Sigmoid colon (tissue), 7 donors: ENCODE data around the gene PSG1. TPM values are rescaled to one million over a fixed set of nuclear protein-coding genes. Genes with fewer than 3 reads are reported as not detected.
"Not testable (repeated sequence)": the region's sequence is repeated elsewhere in the genome, so short reads cannot be mapped to it uniquely, and the experiment has no call there.

Source experiments
- DNase-seq: peaks from one replicate; pipeline ENCODE4 v3.0.0-alpha.2; 2019
- H3K27ac ChIP-seq, 4 donors: fragments of 200-600 bp; sonication (generic); one replicate each; pipeline ENCODE4 v1.5.1; 2016 to 2019; ENCODE audit warnings: mild to moderate bottlenecking in 1 of 4
- H3K27me3 ChIP-seq, 3 donors: fragments of 200-600 bp; sonication (generic); one replicate each; pipeline ENCODE4 v1.5.1; 2019; ENCODE audit warnings: mild to moderate bottlenecking in 1 of 3
- H3K36me3 ChIP-seq, 4 donors: fragments of 200-600 bp; sonication (generic); one replicate each; pipeline ENCODE4 v1.5.1; 2016 to 2019
- H3K4me1 ChIP-seq, 4 donors: fragments of 200-600 bp; sonication (generic); one replicate each; pipeline ENCODE4 v1.5.1; 2017 to 2019
- H3K4me3 ChIP-seq, 4 donors: fragments of 200-600 bp; sonication (generic); one replicate each; pipeline ENCODE4 v1.5.1; 2017 to 2019; ENCODE audit warnings: mild to moderate bottlenecking in 2 of 4, moderate library complexity in 1 of 4
- H3K9me3 ChIP-seq, 4 donors: fragments of 200-600 bp in 3 of 4; sonication (generic) in 3 of 4; one replicate each; pipeline versions ENCODE4 v1.5.1 to v1.6.1; 2013 to 2019
- EP300 ChIP-seq, 4 donors: sonication (generic); formaldehyde crosslinking; IDR thresholded peaks; one replicate each; pipeline ENCODE4 v1.6.1; 2017; ENCODE audit warnings: antibody characterized with exemption in 4 of 4
- POLR2A ChIP-seq, 2 donors: fragments of 450-650 bp; IDR thresholded peaks; one replicate each; pipeline ENCODE4 v1.6.1; 2016; ENCODE audit warnings: antibody characterized with exemption in 2 of 2, mild to moderate bottlenecking in 2 of 2, moderate library complexity in 2 of 2
- POLR2AphosphoS5 ChIP-seq, 4 donors: sonication (generic); formaldehyde crosslinking; IDR thresholded peaks; one replicate each; pipeline ENCODE4 v1.6.1; 2017; ENCODE audit warnings: antibody characterized with exemption in 4 of 4
- WGBS, 2 donors: extraction: QIAGEN DNeasy Blood & Tissue Kit; methylation state at CpG; one replicate each; pipeline ENCODE4 v1.1.7; 2013; 5-methylcytosine and 5-hydroxymethylcytosine counted together
- intact Hi-C: fragments of 100-400 bp; cut with DNase I; formaldehyde crosslinking; loops from one replicate; pipeline ENCODE4 v1.15.1; 2023
- polyA plus RNA-seq, 3 donors: library from polyadenylated mRNA; stranded (reverse); fragments of 200-250 nt; gene quantifications; one replicate each; pipeline ENCODE4 v1.2.3, GENCODE V29; 2013
- total RNA-seq, 4 donors: library from RNA; depleted of rRNA; stranded (reverse); fragments of >200 nt; gene quantifications; one replicate each; pipeline ENCODE4 v1.1.0, GENCODE V29; 2016
- TF ChIP-seq, protein P1 (sequence below), 4 experiments: fragments of 450-650 bp in 3 of 4; fragments of 200-600 bp in 1 of 4; IDR thresholded peaks; one replicate each; pipeline ENCODE4 v1.5.1; 2016 to 2019; ENCODE audit warnings: antibody characterized with exemption in 4 of 4, mild to moderate bottlenecking in 3 of 4, moderate library complexity in 2 of 4
- donor health status: healthy with polysubstance abuse.
- donor health status: Bipolar disorder and iron deficiency.
- donor health status: healthy.

Gene PSG1
- total and polyA plus RNA-seq, 7 donors = not detected

DNA sequence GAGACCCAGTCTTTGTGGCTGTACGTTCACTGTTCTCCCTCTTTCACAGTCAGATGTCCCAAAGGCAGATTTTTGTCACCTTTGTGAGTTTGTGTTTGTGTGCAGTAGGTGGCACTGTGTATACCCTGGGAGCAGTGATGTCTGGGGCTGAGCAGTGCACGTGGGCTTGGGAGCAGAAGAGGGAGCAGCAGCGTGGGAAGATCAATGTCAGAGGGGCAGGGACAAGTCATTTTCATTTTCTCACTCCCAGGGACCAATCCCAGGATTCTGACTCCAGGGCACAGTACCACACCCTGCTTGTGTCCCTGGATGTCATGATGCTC is 40.2 kb upstream of the PSG1 start:
- Histone ChIP-seq H3K4me1 (no peaks in the 10 kb centered on the region), H3K9me3 (no peaks in the 10 kb centered on the region), H3K4me3 (no peak overlapping the region), H3K27me3 (no peaks in the 10 kb centered on the region), H3K36me3 (no peaks in the 10 kb centered on the region), H3K27ac (no peak overlapping the region)
- no peak for DNase-seq
- TF ChIP-seq EP300 (IDR thresholded peaks at IDR 0.05) = no peak
- no peak for TF ChIP-seq POLR2AphosphoS5 (IDR thresholded peaks at IDR 0.05)
- no peak for TF ChIP-seq POLR2A (IDR thresholded peaks at IDR 0.05)
- TF ChIP-seq, protein P1, sequence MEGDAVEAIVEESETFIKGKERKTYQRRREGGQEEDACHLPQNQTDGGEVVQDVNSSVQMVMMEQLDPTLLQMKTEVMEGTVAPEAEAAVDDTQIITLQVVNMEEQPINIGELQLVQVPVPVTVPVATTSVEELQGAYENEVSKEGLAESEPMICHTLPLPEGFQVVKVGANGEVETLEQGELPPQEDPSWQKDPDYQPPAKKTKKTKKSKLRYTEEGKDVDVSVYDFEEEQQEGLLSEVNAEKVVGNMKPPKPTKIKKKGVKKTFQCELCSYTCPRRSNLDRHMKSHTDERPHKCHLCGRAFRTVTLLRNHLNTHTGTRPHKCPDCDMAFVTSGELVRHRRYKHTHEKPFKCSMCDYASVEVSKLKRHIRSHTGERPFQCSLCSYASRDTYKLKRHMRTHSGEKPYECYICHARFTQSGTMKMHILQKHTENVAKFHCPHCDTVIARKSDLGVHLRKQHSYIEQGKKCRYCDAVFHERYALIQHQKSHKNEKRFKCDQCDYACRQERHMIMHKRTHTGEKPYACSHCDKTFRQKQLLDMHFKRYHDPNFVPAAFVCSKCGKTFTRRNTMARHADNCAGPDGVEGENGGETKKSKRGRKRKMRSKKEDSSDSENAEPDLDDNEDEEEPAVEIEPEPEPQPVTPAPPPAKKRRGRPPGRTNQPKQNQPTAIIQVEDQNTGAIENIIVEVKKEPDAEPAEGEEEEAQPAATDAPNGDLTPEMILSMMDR (IDR thresholded peaks at IDR 0.05) = no peak
- WGBS, 2 donors = 15 to 20% methylated on average over 3 of the region's 3 CpGs
- intact Hi-C loops = no loop called here

DNA sequence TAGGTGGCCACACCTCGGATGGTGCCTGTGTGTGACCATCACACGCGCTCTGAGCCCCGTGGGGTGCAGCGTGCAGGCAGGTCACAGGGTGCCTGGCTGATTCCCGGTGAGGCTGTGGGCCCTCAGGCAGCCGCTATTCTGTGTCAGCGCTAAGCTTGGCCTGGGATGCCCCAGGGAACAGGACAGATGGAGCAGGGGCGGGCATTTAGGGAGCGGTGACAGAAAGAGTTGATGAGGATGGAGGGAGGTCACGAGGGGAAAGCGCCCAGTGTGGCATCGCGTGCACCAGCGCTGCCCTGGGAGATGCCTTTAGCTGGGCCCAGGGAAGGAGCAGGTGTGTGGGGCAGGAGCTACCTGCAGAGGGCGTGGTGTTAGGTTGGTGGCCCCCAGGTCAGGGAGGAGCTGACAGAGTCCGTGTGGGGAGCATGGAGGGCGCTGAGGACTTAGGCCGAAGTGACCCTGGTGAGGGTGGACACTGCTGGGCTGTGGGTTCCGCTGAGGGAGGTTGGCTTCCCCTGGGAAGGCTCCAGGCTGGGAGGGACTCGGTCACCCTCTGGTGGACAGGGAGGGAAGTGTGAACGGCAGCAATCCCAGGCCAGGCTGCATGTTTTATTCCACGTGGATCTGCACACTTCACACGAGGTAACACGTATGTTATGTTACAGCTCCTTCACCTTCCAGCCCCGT is 39.7 kb upstream of the PSG1 start:
- H3K27ac ChIP-seq, H3K36me3 ChIP-seq, H3K4me1 ChIP-seq, intact Hi-C loops, H3K4me3 ChIP-seq, DNase-seq, H3K9me3 ChIP-seq, H3K27me3 ChIP-seq: not testable (repeated sequence)
- 69 to 73% methylated on average over 26 of the region's 26 CpGs for WGBS, 2 donors
- TF ChIP-seq, protein P1 (IDR thresholded peaks at IDR 0.05) = peak in 1 of 4 experiments; percentile 25

DNA sequence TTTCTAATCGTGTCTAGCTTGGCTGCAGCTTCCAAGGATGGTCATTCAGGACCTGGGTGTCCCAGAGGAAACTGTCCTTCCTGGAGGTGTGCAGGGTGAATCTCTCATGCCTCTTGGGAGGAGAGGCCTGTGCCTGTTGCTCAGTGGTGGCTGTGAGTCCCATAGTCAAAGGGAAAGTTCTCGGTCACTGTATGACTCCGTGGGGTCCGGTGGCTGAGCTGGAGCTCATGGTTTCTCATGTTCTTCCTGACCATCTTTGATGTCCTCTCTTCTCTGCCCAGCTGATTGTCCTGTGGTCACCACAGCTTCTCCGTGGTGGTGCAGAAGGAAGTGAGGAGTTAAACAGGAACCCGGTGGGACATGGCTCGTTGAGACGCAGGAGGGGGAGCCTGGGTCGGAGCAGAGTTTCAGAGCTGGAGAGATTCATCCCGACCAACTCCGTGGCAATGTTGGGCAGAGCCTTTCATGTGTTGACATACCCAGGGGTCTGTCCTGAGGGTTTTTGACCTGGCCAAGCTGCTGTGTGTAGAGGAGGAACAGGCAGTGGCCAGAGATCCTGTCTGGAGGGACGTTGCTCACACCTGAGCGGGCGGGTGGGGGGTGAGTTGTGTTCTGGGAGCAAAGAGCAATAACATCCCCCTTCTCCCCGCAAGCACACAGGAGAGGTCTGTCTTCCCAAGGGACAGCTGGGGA is 39.0 kb upstream of the PSG1 start:
- DNase-seq, intact Hi-C loops, H3K9me3 ChIP-seq, H3K4me1 ChIP-seq, H3K27me3 ChIP-seq, H3K4me3 ChIP-seq, H3K27ac ChIP-seq, H3K36me3 ChIP-seq: not testable (repeated sequence)
- 76 to 78% methylated on average over 15 of the region's 15 CpGs for WGBS, 2 donors

DNA sequence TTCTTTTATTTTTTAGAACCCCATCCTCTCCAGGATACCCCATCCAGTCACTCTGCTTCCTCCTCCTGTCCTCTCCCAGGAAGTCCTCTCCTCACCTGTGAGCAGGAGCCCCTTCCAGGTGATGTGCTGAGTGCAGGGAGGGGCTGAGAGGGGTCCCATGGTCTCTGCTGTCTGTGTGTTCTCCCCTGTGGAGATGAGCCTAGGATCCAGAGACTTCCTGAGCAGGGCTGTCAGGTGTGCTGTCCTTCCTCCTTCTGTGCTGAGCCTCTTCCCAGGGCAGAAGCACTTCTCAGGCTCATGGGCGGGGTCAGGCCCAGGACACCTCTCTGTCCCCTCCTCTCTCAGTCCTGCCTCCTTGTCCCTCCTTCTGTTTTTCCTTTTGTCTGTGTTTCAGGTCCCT is 38.1 kb upstream of the PSG1 start, which contains the start of gene PSG6:
Gene PSG6, minus strand, starts transcription at position 261 of the 400 bp plus-strand sequence. Its CDS starts 102 bp downstream, at position 159.
- intact Hi-C loops = not testable (repeated sequence)

DNA sequence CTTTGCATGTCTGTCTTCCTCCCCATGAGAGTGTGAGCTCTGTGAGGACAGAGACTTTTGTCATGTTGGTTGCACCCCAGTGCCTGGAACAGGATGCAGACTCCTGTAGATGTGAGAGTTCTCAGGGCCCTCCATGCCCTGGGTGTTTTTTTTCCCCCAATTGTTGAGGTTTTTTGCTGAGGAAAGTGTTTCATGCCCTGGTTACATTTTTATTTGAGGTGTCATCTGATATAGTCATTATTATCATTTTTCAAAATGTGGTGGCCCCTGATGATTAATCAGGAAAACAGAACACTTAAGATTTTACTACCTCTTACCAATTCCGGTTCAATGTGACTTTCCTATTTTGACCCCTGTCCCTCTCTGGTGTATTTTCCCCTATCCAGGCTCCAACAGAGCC is 37.4 kb upstream of the PSG1 start:
- H3K27me3 ChIP-seq, H3K27ac ChIP-seq, H3K36me3 ChIP-seq, DNase-seq, H3K4me3 ChIP-seq, H3K9me3 ChIP-seq, intact Hi-C loops, H3K4me1 ChIP-seq: not testable (repeated sequence)
- whole genome bisulfite sequencing, 2 donors = 76 to 84% methylated on average over 1 of the region's 1 CpG

More for the DNA sequence above, 38.1 kb upstream of the PSG1 start, which contains the start of gene PSG6:
- not testable (repeated sequence) for H3K27ac ChIP-seq, DNase-seq, H3K4me3 ChIP-seq, H3K27me3 ChIP-seq, H3K36me3 ChIP-seq, H3K4me1 ChIP-seq, H3K9me3 ChIP-seq
- WGBS, 2 donors = 36 to 74% methylated on average over 1 of the region's 1 CpG

DNA sequence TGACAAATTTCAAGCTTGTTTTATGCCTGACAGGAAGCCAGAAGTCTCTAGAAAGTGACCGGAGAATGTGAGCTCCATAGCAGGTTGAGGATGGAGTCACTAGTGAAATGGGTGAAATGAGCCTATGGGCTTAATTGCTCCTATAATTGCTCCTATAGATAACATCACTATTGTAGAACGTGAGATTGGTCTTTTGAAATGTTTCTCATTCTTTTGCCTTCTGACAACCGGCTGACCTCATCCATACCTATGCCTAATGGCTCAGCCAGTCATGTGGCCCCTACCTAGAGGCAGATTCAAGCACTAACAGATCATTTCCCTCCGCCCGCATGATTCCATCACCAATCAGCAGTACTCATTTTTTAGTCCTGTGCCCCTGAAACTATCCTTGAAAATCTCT is 34.0 kb upstream of the PSG1 start:
- H3K4me1 ChIP-seq, H3K4me3 ChIP-seq, H3K27me3 ChIP-seq, H3K36me3 ChIP-seq, intact Hi-C loops, DNase-seq, H3K27ac ChIP-seq, H3K9me3 ChIP-seq: not testable (repeated sequence)
- 74 to 82% methylated on average over 5 of the region's 5 CpGs for WGBS, 2 donors

DNA sequence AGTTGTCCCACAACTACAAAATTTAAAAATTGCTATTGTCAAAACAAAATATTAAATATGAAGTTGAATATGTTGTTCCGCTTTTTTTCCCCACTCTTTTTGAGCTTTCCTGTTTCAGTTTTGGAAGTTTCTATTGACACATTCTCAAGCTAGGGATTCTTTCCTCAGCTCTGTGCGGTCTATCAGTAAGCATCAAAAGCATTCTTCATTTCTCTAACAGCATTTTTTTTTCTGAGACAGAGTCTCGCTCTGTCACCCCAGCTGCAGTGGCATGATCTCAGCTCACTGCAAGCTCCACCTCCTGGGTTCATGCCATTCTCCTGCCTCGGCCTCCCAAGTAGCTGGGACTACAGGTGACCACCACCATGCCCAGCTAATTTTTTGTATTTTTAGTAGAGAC is 33.4 kb upstream of the PSG1 start:
- H3K27me3 ChIP-seq, H3K4me3 ChIP-seq, H3K36me3 ChIP-seq, H3K4me1 ChIP-seq, H3K9me3 ChIP-seq, H3K27ac ChIP-seq, intact Hi-C loops, DNase-seq: not testable (repeated sequence)
- WGBS, 2 donors = 85 to 89% methylated on average over 4 of the region's 4 CpGs

DNA sequence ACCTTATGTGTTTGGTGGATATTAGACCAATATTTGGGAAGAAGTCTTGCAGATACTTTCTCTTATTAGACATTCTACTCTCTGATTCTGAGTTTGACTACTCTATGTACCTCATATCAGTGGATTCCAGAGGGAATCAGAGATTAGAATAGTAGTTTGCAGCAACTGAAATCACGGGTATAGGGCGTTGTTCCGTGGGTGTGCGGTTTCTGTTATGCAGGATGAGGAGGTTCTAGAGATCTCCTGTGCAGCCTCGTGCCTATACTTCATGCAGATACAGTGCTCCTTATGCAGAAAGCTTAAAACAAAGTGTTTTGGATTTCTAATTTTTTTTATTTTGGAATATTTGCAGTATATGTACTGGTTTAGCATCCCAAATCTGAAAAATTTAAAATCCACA is 32.2 kb upstream of the PSG1 start:
- H3K27ac ChIP-seq, H3K4me3 ChIP-seq, intact Hi-C loops, DNase-seq, H3K36me3 ChIP-seq, H3K9me3 ChIP-seq, H3K27me3 ChIP-seq, H3K4me1 ChIP-seq: not testable (repeated sequence)
- 68 to 82% methylated on average over 5 of the region's 5 CpGs for WGBS, 2 donors

DNA sequence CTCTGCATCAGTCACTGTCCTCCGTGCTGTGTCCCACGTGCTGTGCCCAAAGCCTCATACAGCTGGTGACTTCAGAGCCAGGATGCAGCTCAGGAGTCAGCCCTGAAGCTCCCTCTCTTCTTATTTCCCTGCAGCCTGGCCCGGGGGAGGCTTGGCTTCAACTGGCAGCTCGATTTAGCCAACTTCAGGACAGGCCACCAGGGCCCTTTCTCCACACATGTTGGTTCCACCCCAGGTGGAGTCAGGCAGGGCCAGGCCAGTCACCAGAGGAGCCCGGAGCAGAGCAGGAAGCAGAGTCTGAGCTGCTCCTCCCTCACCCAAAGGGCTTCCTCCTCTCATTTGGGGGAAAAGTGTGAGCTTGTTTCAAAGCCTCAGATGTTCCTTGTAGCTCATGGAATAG is 26.6 kb upstream of the PSG1 start:
- intact Hi-C loops = not testable (repeated sequence)
- WGBS, 2 donors = 60 to 66% methylated on average over 5 of the region's 5 CpGs

DNA sequence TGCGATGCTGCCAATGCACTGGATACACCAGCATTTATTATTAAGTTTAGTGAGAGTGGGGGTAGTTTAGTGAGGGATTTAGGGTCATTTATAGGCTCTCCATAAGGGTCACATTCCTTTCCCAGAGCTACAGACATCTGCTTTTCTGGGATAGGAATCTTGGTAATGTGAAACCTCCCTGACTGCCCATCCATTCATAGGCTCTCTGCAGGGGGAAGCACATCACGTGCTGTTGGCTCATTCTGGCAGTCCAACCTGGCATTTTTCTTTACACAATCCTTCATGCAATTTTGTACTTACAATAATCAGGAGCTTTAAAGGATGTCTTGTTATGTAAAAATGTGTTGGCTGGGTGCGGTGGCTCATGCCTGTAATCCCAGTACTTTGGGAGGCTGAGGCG is 21.0 kb upstream of the PSG1 start:
- 80% methylated on average over 4 of the region's 4 CpGs for WGBS, 2 donors

More for the DNA sequence above, 26.6 kb upstream of the PSG1 start:
- not testable (repeated sequence) for DNase-seq, H3K27me3 ChIP-seq, H3K36me3 ChIP-seq, H3K4me1 ChIP-seq, H3K27ac ChIP-seq, H3K9me3 ChIP-seq, H3K4me3 ChIP-seq

DNA sequence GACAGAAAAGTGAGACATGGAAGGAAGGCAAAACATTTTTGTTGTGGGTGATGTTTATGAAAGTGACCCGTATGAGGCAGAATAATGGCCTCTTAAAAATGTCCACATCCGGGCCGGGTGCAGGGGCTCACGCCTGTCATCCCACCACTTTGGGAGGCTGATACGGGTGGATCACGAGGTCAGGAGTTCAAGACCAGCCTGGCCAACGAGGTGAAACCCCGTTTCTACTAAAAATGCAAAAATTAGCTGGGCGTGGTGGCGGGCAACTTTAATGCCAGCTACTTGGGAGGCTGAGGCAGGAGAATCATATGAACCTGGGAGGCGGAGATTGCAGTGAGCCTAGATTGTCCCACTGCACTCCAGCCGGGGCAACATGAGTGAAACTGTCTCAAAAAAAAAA is 20.2 kb upstream of the PSG1 start:
- H3K4me1 ChIP-seq, intact Hi-C loops, H3K9me3 ChIP-seq, H3K27me3 ChIP-seq, H3K4me3 ChIP-seq, H3K27ac ChIP-seq, H3K36me3 ChIP-seq, DNase-seq: not testable (repeated sequence)
- WGBS, 2 donors = 83 to 87% methylated on average over 12 of the region's 12 CpGs

More for the DNA sequence above, 21.0 kb upstream of the PSG1 start:
- H3K27me3 ChIP-seq, DNase-seq, intact Hi-C loops, H3K36me3 ChIP-seq, H3K4me3 ChIP-seq, H3K4me1 ChIP-seq, H3K9me3 ChIP-seq, H3K27ac ChIP-seq: not testable (repeated sequence)
